Measurements from ENCODE around the gene MAU2.

The MAU2 gene

DNA sequence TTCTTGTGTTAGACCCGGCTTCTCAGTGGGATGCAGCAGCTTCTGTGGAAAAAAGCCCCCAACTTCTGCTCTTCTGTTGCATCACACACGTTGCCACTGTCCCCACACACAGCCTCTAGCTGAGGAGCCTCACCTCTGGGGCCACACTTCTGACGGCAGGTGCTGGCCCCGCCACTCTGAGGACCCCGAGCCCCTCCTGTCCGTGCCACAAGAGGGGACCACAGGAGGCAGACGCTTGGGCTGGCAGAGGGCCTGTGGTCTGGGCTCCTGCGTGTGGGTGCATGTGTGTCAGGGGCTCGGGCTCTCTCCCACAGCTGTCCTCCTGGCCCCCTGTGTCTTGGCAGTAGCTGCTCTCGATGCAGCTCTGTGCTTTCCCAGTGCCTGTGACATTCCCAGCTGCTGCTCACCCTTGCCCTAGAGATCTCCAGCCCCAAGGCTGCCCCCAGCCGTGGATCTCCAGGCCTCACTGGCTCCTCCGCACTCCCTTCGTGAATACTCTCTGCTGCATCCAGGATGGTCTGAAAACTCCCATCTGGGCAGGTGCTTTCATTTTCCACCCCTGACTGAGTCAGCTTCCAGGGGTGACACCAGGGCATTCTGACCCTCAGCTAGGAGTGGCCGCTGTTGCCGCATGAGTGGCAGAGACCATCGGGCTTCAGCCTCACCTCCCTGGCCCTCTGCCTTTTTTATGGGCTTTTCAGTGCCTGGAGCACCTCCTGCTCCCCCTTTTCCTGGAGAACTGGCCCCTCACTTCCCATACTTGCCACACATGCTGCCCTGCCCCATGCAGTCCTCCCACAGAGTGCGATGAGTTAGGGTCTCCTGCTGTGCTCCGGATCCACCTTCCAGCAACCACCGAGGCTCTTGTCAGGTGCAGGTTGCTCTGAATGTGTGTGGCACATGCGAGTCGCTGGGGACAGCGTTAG is 13.7 kb downstream of the MAU2 start:
- ATAC-seq, result no peak
- TF ChIP-seq ZNF8 (CRISPR knock-in tag; IDR thresholded peaks at IDR 0.05) (no peak), OSR1 (CRISPR knock-in tag; IDR thresholded peaks at IDR 0.05) (no peak), ZNF565 (CRISPR knock-in tag; conservative IDR thresholded peaks at IDR 0.05; ENCODE audit: low read depth) (no peak), RARB (CRISPR knock-in tag; IDR thresholded peaks at IDR 0.05) (no peak), ZC3H10 (CRISPR knock-in tag; IDR thresholded peaks at IDR 0.05) (no peak), TCF4 (CRISPR knock-in tag; IDR thresholded peaks at IDR 0.05; ENCODE audit: borderline replicate concordance) (no peak), PPARA (CRISPR knock-in tag; IDR thresholded peaks at IDR 0.05; ENCODE audit: borderline replicate concordance) (no peak)
- TF ChIP-seq, protein P1, sequence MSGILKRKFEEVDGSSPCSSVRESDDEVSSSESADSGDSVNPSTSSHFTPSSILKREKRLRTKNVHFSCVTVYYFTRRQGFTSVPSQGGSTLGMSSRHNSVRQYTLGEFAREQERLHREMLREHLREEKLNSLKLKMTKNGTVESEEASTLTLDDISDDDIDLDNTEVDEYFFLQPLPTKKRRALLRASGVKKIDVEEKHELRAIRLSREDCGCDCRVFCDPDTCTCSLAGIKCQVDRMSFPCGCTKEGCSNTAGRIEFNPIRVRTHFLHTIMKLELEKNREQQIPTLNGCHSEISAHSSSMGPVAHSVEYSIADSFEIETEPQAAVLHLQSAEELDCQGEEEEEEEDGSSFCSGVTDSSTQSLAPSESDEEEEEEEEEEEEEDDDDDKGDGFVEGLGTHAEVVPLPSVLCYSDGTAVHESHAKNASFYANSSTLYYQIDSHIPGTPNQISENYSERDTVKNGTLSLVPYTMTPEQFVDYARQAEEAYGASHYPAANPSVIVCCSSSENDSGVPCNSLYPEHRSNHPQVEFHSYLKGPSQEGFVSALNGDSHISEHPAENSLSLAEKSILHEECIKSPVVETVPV (CRISPR knock-in tag; IDR thresholded peaks at IDR 0.05), result no peak

DNA sequence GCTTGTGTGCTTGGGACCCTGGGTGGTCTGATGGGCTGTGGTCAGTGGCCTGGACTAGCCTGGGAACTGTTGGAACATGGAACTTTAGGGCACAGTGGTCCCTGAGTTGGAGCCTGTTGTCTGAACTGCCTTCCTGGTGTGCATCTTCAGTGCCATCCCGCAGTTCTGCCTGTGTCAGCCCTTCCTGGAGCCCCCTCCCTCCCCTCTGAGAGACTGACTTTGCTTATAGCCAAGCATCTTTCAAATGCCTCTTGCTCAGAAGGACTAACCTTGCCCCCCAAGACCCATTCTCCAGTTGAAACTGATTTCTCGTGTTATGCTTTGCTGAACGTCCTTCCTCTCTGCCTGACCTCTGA is 14.3 kb downstream of the MAU2 start:
- no peak for ATAC-seq
- TF ChIP-seq ISL1 (CRISPR knock-in tag; IDR thresholded peaks at IDR 0.05) (no peak), ZNF70 (CRISPR knock-in tag; IDR thresholded peaks at IDR 0.05) (no peak), GLIS3 (CRISPR knock-in tag; IDR thresholded peaks at IDR 0.05) (no peak), ZFP3 (CRISPR knock-in tag; IDR thresholded peaks at IDR 0.05) (no peak), ESRRG (CRISPR knock-in tag; IDR thresholded peaks at IDR 0.05) (no peak), ARNTL (CRISPR knock-in tag; IDR thresholded peaks at IDR 0.05; ENCODE audit: borderline replicate concordance, low read depth) (no peak), ZNF565 (CRISPR knock-in tag; conservative IDR thresholded peaks at IDR 0.05; ENCODE audit: low read depth) (no peak), POU6F1 (CRISPR knock-in tag; IDR thresholded peaks at IDR 0.05; ENCODE audit: borderline replicate concordance, low read depth) (no peak), TSHZ2 (CRISPR knock-in tag; IDR thresholded peaks at IDR 0.05) (no peak), ZNF8 (CRISPR knock-in tag; IDR thresholded peaks at IDR 0.05) (no peak), TCF4 (CRISPR knock-in tag; IDR thresholded peaks at IDR 0.05; ENCODE audit: borderline replicate concordance) (no peak), TOX (CRISPR knock-in tag; IDR thresholded peaks at IDR 0.05; ENCODE audit: borderline replicate concordance) (no peak), PATZ1 (CRISPR knock-in tag; IDR thresholded peaks at IDR 0.05; ENCODE audit: borderline replicate concordance) (no peak)

GRCh38 chr19:19335408-19336158 is 15.0 kb downstream of the MAU2 start:
- TF ChIP-seq CSDC2 (CRISPR knock-in tag; IDR thresholded peaks at IDR 0.05) (no peak), ISL1 (CRISPR knock-in tag; IDR thresholded peaks at IDR 0.05) (no peak), RARB (CRISPR knock-in tag; IDR thresholded peaks at IDR 0.05) (no peak)
- no peak for ATAC-seq

DNA sequence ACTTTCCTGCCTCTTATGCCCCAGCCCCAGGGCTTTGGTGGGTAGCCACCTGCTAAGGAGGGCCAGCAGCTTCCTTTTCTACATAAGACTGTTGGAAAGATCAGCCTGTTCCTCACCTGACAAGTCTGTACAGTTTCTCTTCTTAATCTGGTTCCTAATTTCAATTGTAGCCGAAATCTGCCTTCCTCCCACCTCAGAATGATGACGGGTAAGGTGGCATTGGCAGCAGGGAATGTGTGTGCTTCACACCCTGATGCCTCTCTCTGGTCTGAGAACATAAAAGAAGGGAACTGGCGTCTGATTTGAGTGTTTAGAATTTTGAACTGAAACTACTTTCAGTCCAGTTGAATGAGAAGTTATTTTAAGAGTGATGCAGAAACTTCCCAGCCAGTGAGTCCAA is 16.0 kb downstream of the MAU2 start:
- no peak for ATAC-seq
- TF ChIP-seq TSHZ2 (CRISPR knock-in tag; IDR thresholded peaks at IDR 0.05), result no peak
- TF ChIP-seq RARB (CRISPR knock-in tag; IDR thresholded peaks at IDR 0.05), result no peak
- no peak for TF ChIP-seq ZNF8 (CRISPR knock-in tag; IDR thresholded peaks at IDR 0.05)
- TF ChIP-seq ZFP30 (CRISPR knock-in tag; IDR thresholded peaks at IDR 0.05), result no peak
- no peak for TF ChIP-seq PATZ1 (CRISPR knock-in tag; IDR thresholded peaks at IDR 0.05; ENCODE audit: borderline replicate concordance)

Data from SK-N-SH treated with all-trans-retinoic acid at 6 μM for 48 hours (cell line).